ENCODE data around the gene TIGD7. TPM values are rescaled to one million over a fixed set of nuclear protein-coding genes. Genes with fewer than 3 reads are reported as not detected.

Gene TIGD7
- total and polyA plus RNA-seq, 8 donors = 1.3 to 3.6 (median 2.4) TPM

- Histone ChIP-seq H3K9me3 (no peaks in the 10 kb centered on the region), H3K27me3 (no peaks in the 10 kb centered on the region), H3K36me3 (no peaks in the 10 kb centered on the region), H3K4me3 (no peak overlapping the region), H3K27ac (no peak overlapping the region), H3K4me1 (peaks cover 0 to 6% (median 3%) of the 10 kb centered on the region in 3 donors)
- ATAC-seq (no peak), DNase-seq (peak in 1 of 6 donors; percentile 31), FAIRE-seq (no peak)
- WGBS, 2 donors = 65 to 82% methylated on average over 5 of the region's 5 CpGs
- TF ChIP-seq CTCF (IDR thresholded peaks at IDR 0.05) = peak in 3 of 4 donors; percentile 11 to 21 (median 21)
- intact Hi-C loops (cut with DNase I) = no loop called here
Observed at GRCh38 chr16:3266873-3267537, 38.2 kb downstream of the TIGD7 start.

- ATAC-seq (peak; percentile 94 to 96 (median 95)), FAIRE-seq (no peak), DNase-seq (peak; percentile 92 to 98 (median 94))
- H3K9me3 ChIP-seq = no peaks in the 10 kb centered on the region
- no peak for TF ChIP-seq CTCF (IDR thresholded peaks at IDR 0.05)
- intact Hi-C loops (cut with DNase I) = no loop called here
- H3K36me3 ChIP-seq = no peaks in the 10 kb centered on the region
- WGBS, 2 donors = 2% methylated on average over 77 of the region's 77 CpGs
- H3K4me1 ChIP-seq = peaks cover 0 to 6% (median 3%) of the 10 kb centered on the region in 3 donors
- peak overlapping the region; percentile 89 to 97 (median 92) for H3K27ac ChIP-seq
- no peaks in the 10 kb centered on the region for H3K27me3 ChIP-seq
- peak overlapping the region; percentile 65 to 85 (median 74) for H3K4me3 ChIP-seq
Observed at GRCh38 chr16:3264137-3265036, 40.8 kb downstream of the TIGD7 start.

- peaks cover 0 to 6% (median 3%) of the 10 kb centered on the region in 3 donors for H3K4me1 ChIP-seq
- intact Hi-C loops (cut with DNase I) = no loop called here
- no peak for DNase-seq
- no peak for FAIRE-seq
- no peak for ATAC-seq
- no peak for TF ChIP-seq CTCF (IDR thresholded peaks at IDR 0.05)
- no peak overlapping the region for H3K4me3 ChIP-seq
- H3K27me3 ChIP-seq = no peaks in the 10 kb centered on the region
- H3K9me3 ChIP-seq = no peaks in the 10 kb centered on the region
- no peaks in the 10 kb centered on the region for H3K36me3 ChIP-seq
- H3K27ac ChIP-seq = no peak overlapping the region
- WGBS, 2 donors = 86 to 89% methylated on average over 4 of the region's 4 CpGs
Observed at GRCh38 chr16:3262517-3262916, 42.7 kb downstream of the TIGD7 start.

GRCh38 chr16:3259836-3260235 is 45.4 kb downstream of the TIGD7 start:
- intact Hi-C loops (cut with DNase I) = no loop called here
- Histone ChIP-seq H3K9me3 (no peaks in the 10 kb centered on the region), H3K4me3 (no peak overlapping the region), H3K27ac (no peak overlapping the region), H3K27me3 (no peaks in the 10 kb centered on the region), H3K36me3 (no peaks in the 10 kb centered on the region), H3K4me1 (peaks cover 0 to 2% (median 1%) of the 10 kb centered on the region in 3 donors)
- FAIRE-seq = no peak
- WGBS, 2 donors = 75 to 80% methylated on average over 8 of the region's 8 CpGs
- TF ChIP-seq CTCF (IDR thresholded peaks at IDR 0.05) = no peak
- DNase-seq = no peak
- ATAC-seq = no peak

Data from pancreas (tissue), 10 donors.